HG02571 (cell line): ENCODE data around the gene TRPM1.
"Not testable (repeated sequence)": the region's sequence is repeated elsewhere in the genome, so short reads cannot be mapped to it uniquely, and the experiment has no call there.

Source experiments
- ATAC-seq: cut with Tn5 transposase; IDR thresholded peaks from one replicate; pipeline ENCODE4 v1.9.1; 2021; ENCODE audit warnings: mild to moderate bottlenecking, moderate library complexity; ENCODE audit not compliant: unreplicated experiment

TRPM1 gene

DNA sequence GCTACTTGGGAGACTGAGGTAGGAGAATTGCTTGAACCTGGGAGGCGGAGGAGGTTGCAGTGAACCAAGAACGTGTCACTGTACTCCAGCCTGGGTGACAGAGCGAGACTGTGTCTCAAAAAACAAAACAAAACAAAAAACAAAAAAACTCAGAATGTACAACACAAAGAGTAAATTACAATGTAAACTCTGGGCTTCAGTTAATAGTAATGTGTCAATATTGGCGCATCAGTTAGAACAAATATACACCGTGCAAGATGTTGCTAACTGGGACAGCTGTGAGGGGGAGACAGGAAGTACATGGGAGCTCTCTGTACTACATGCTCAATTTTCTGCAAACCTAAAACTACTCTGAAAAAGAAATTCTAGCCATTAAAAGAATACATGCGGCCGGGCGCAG lies 23.5 kb upstream of the TRPM1 start:
- no peak for ATAC-seq

DNA sequence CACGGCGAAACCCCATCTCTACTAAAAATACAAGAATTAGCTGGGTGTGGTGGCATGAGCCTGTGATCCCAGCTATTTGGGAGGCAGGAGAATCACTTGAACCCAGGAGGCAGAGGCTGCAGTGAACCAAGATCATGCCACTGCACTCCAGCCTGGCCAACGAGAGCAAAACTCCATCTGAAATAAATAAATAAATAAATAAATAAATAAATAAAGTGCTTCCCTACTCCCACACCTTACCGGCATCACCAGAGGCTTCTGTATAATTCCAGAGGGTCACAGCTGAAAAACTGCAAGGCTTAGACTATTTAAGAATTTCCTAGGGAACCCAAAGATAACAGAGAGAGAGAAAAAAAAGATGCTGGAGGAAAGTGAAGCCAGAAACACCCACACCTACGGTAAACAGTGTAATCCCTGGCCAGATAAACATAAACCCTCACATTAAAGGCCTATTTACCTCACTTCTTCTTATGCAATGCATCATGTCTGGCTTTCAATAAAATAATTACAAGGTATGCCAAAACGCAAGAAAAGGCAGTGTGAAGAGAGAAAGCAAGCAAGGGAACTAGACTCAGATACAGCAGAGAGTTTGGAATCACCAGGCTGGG lies 15.0 kb upstream of the TRPM1 start:
- no peak for ATAC-seq

DNA sequence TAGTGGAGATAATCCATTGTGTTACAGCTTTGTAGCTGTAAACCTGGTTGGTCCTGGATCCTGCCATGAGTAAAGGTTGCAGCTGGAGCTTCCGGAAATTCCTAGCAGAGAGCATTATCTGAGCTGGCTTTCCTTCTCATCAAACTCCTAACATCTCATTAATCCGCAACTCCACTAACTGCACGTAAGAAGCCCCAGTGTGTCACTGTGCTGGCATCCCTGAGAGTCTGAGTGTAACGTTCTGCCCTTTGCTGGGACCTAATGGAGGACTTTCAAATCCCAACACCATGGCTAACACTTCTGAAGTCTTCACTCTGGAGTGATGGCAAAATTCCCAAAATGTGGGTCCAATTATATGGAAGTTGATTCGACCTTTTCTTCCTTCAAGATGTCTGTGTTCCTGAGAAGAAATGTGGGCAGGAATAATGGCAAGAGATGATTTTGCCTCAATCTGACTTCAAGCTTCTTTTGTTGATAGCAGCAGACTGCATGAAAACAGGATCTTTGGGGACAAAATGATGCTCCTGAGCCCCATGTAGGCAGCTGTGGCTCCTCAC lies 9.6 kb upstream of the TRPM1 start:
- no peak for ATAC-seq

DNA sequence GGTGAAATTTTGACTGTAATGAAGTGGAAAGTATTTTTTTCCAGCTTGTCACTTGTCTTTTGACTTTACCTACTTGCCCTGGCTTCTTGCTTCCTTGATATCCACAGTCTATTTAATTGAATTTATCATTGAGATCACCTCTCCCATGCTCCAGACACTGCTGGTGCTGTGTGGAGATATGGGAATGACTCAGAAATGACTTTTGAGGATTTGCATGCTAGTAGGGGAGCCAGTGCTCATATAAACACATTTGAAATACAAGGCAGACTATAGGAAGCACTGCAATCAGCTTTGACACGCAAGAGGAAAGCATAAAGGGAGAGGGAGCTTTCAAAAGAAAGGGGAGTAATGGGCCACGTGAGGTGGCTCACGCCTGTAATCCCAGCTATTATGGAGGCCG lies 7.3 kb upstream of the TRPM1 start:
- ATAC-seq: no peak

DNA sequence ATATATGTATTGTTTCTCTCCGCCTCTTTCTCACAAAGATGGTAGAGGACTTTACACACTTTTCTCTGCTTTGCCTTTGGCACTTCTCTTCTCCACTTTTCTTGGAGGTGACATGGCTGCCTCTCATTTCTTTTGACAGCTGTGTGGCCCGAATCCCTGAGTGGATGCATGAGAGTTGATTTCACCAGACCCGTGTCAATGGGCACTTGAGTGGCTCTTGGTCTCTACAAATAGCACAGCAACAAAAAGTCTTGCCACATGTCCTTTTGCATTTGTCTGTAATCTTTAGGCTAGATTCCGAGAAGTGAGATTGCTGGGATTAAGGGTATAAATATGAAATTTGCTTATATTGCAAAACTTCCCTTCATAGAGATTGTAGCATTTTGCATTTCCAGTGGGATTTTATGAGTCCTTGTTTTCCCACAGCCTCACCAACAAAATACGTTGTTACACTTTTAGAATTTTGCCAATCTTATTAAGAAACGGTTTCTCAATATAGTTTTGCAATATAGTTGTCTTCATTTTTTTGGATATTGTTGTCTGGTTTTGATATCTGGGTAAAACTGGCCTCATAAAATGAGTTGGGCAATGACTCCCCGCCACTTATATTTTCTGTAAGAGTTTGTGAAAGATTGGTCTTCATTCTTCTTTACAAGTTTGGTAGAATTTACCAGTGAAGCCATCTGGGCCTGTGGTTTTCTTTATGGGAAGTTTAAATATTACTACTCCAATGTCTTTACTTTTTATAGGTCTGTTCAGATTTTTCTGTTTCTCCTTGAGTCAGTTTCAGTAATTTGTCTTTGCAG lies 5.2 kb upstream of the TRPM1 start:
- no peak for ATAC-seq

DNA sequence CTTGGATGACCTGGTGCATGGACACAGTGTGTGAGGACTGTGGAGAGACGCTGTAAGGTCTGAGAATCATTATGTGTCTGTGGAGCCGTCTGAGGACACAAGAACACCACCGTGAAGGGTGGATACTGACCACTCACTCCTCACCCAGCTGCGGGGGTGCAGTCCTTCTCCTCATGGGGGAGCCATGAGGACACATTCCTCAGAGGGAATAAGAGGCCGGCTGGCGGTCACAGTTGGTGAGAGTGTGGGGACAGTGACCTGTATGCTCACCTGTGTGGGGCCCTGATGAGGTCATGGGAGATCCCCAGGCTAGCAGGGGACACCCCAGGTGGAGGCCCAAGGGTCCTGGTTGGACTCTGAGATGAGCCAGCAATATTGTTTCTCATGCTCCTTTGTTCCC lies 2.5 kb upstream of the TRPM1 start:
- no peak for ATAC-seq

DNA sequence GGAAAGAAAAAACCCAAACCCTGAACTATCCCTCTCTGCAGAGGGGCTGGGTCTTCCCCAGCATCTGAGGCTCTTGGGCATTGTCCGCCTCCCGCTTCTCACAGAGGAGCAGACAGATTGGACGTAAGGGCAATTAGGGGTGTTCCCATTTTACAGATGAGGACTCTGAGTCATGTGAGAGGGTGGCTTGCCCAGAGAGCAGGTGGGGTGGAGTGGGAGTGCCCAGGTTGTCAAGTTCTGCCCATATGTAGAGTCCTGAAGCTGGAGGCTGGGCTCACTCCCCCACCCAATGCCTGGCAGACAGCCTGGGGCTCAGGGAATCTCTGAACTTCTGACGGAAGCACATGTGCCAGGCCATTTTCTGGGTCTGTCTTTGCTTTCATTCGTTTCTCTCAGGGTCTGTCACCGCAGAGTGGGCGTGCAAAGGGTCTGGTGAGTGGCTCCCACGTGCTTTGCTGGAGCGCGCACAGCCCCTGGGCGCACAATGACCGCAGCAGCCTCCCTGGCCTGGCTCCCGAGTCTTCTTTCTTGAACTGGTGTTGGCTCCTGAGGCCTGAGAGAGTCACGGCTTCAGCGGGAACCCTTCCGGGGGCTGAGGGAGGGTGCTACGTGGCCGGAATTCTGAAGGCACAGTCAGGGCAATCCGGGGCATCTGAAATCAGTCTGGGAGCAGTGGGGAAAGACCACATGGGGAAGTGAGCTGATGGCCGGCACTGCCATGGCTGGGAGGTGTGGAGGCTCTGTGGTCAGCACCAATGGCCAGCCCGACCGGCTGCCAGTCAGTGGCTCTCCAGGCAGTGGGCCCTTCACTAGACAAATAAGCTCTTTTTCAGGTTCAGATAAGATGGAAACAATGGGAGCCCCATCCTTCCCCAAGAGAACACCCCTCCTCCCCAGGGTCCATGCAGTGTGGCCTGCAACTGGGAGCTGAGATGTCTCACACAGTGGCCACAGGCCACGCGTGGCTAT lies 1.1 kb upstream of the TRPM1 start:
- no peak for ATAC-seq

DNA sequence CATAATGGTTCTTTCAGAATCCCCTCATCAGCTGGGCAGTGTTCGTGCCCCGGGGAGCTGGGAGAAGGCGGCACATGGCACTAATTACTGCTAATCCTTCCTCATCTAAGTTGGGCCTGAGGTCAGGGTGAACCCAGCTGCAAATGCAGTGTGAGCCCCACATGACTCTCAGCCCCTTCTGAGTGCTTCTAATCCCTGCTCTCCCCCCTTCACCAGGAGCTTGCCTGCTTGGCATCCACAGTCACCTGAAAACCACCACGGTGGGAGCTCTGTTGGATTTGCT lies 455 bp upstream of the TRPM1 start:
- no peak for ATAC-seq

DNA sequence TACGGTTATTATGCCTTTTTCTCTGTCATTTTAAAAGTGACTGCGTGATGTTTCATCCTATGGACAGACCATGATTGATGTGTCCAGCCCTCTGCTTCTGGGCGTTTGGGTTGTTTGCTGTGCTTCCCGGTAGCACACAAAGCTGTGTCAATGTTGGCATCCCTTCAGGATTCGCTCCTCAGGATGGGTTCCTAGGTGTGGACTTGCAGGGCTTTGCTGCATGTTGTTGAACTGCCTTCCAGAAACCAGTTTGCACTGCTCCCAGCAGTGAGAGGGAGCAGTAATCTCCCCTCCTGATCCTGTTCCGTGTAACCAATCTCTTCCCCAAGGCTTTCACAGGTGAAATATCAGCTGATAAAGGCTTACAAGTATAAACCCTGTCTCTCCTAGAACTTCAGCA lies 787 bp downstream of the TRPM1 start:
- no peak for ATAC-seq

DNA sequence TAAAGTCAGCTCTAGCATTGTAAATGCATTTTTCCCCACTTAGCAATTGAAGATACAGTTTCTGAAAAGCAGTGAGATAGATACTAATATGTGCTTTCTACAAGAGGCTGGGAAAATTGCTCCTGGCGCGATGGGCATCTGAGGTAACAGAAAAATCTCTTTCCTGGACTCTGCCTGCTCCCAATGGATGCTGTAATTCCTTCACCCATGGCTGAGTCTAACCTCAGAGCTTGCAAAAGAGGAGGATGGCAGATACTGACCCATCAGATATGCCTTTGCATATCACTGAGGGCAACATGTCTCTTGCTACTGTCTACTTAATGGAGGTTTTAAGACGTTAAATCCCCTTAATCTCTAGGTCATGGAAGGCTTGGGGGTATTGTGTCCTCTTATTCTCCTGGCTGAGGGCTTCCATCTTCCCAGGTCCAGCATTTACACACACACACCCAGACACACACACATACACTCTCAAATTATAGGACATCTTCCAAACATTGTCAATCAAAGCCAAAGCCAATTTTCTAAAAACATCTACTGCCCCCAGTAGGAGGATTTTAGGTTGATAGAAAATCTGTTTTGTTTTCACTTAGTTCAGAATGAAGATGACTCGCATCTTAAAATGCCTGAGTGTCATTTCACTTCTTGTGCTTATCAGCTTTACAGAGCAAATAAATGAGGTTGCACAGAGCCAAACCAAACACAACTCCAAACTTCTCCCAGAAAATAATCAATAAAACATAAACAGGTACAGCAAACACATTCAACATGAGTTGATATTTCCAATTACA lies 2.4 kb downstream of the TRPM1 start:
- no peak for ATAC-seq

DNA sequence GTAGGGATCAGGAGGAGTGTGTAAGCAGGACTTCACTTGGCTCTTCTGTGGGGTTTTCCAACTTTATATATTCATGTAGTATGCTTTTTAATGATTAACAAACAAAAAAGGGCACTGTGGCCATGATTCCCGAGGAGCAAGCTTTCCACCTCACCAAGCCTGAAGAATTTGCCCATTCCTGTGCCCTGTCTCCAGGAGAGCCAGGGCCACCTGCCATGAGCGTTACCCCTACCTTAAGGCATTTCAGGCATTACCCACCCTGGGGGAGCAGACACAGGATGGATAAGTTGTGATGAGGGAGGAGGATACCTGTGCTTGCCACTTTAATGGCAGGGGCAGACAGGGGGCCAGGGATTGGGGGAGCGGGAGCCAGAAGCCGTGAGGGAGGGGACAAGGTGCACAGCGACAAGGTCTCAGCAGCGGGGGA lies 3.0 kb downstream of the TRPM1 start:
- ATAC-seq: no peak

DNA sequence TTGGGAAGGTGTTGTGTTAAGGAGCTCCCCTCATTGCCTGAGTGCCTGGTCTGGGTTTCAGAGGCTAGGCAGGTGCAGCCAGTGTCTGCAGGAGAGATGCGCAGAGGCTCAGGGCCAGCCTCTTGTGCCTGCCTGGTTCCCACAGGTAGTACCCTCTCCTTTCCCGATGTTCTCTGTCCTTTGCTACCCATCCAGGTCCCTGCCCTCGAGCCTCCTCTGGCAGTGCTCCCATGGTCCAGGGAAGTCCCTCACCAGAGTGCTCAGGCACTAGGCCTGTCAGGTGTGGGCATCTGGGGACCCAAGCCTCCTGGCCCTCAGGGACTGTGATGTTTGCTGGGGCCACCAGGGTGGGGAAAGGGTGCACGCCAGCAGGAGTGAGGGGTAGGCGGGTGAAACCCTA lies 5.0 kb downstream of the TRPM1 start:
- no peak for ATAC-seq

DNA sequence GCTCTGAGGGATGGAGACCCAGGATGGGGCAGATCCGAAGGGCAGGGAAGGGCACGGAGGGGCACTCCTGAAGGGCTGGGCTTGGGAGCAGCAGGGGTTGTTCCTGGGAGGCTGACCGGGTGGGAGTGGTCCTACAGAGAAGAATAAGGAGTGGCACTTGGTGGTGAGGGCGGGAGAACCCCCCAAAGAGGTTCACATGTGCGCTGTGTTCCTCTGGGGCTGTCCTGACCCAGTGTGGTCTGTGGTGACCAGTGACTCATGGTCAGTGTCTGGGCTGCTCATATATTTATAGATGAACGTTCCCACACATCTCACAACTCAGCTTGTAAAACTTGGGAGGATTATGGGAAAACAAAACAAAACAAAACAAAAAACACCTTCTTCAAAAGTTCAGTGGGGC lies 10.0 kb downstream of the TRPM1 start:
- no peak for ATAC-seq

DNA sequence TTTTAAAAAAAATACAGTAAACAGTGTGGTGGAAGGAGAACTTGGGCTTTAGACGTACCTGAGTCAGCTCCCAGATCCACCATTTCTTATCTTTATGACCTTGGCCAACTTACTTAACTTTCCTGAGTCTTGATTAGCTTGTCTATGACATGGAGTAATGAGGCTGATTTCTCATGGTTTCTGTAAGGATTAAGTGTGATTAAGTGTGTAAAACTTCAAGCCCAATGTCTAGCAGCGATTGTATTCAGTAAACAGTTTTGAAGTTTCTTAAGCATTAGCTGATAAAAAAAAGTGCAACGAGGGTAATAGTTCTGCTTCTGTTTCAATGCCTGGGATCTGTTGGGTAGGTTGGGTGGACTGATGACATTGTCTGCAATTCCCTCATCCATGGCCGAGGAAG lies 10.8 kb downstream of the TRPM1 start:
- ATAC-seq: no peak

DNA sequence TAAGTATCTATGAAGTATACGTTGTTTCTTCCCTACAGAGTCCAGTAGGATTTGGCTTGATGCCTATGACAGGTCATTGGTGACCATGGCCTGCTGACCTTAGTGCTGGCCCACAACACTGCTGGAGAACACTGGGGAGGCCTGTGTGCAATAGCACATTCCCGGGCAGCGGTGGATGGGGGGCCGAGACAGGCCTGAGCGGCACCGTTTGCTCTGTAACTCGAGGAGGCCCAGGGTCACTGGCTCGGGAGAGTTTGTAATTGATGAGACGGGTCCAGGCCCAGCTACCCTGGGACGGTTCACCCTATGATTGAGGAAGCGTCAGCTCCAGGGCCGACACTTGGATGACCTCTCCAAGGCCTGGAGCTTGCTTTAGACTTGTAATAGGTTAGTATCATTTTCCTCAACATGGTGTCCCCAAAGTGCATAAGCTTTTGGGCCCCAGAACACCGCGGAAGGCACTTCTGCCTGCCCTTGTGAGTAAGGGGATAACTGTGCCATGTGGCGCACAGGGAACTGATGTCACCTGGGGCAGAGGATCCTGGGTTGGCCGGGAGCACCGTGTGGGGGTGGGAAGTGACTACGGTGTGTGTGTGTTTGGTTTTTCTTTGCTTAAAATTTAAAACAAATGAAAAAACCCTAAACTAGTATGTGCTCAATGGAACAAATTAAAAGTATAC lies 12.0 kb downstream of the TRPM1 start:
- no peak for ATAC-seq

DNA sequence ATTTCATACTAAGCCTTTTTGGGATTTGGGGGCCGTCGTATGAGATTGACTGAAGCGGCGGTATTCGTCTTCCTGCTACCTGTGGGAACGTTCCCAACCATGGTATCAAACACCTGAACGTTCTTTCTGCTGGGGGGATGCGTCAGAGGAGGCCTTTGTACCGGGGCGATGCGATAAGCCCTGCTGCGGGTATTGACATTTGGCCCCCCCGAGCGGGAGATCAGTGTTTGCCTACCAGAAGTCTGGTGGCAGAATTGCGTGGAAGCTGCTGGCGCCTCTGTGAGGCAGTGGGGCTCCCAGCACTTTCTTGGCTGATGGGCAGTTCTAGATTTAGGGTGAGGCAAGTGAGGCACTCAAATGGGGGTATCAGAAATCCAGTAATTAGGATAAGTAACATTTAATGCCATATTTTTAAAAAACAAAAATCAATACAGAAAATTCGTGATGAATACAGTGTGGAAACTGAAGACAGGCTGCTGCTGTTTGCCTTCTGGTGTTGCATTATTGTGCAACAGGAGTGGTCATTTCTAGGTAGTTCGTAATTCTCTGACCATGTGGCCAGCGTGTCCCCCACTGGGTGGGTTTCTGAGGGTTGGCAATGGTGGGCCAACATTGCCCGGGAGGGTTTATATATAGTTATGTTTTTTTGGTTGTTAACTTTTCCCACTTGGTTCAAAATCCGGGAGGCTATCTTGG lies 12.7 kb downstream of the TRPM1 start:
- no peak for ATAC-seq

DNA sequence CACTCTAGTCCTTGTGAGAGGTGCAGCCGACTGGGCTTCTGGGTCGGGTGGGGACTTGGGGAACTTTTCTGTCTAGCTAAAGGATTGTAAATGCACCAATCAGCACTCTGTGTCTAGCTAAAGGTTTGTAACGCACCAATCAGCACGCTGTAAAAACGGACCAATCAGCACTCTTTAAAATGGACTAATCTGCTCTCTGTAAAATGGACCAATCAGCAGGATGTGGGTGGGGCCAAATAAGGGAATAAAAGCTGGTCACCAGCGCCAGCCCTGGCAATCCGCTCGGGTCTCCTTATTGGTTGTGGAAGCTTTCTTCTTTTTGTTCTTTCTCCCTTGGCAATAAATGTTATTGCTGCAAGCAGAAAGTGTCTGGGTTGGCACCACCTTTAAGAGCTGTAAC lies 13.5 kb downstream of the TRPM1 start:
- not testable (repeated sequence) for ATAC-seq

DNA sequence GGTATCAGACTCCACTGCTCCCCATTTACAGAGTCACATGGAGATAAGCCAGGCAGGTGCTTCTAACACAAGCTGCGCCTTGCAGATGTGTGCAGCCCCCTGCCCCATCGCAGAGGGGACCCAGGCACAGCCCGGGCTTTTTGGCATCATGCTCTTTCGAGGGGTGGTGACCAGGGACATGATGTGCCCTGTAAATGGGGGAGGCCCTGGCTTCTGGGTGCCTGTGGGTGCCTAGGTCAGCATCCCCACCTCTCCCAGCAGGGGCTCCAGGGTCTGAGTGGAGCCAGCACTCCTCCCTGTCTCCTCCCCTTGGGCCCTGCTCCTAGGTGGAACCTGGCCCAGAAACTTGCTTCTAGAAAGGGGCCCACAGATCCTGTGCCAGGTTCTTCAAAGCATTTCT lies 15.2 kb downstream of the TRPM1 start:
- ATAC-seq: no peak

DNA sequence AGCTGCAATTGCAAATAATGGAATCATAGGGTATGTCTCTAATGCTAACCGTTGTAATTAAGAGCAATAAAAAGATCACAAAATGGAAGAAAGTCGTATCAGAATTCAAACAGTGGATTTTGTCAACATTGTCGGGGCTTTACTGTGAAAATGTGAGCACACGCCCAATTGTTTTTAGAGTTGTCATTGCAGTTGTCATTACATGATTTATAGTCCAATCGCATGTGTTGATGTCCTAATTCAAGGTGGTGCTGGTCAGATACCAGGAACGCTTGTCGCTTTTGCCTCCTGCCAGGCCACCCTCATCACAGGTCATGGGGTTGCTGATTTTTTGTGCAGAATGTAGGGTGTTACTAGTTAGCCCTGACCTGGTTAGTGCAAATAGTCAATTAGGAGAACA lies 16.2 kb downstream of the TRPM1 start:
- no peak for ATAC-seq

DNA sequence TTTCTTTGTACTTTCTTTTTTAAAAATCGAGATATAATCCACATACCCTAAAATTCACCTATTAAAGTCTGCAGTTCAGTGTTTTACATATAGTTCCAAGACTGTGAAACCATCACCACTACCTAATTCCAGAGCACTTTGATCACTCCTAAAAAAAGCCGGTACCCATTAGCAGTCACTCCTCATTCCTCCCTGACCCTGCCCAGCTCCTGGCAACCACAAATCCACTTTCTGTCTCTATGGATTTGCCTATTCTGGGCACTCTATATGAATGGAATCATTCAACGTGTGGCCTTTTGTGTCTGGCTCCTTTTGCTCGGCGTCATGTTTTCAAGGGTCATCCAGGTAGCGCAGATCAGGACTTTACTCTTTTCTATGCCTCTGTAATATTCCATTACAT lies 17.3 kb downstream of the TRPM1 start:
- ATAC-seq: no peak
